HG03571 (cell line): Measurements from ENCODE around the gene BDKRB1.

ENCODE experiments used
- ATAC-seq: cut with Tn5 transposase; IDR thresholded peaks from one replicate; pipeline ENCODE4 v1.9.1; 2021; ENCODE audit not compliant: unreplicated experiment

BDKRB1 gene

DNA sequence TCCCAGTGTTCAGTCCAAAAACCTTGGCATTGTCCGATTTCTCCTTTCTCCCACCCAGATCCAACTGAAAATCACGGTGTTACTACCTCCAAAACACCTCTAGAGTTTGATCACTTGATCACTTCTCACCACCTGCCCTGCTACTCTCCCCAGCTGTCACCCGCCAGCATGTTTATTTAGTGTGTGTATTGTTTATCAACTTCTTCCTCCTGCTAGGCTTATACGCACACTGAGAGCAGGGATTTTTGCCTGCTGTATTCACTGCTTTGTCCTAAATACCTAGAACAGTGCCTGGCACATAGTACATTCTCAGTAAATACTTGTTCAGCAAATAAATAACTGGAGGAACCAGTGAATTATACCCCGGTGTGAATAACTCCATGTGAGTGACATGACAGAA lies 5.0 kb downstream of the BDKRB1 start:
- ATAC-seq: no peak

DNA sequence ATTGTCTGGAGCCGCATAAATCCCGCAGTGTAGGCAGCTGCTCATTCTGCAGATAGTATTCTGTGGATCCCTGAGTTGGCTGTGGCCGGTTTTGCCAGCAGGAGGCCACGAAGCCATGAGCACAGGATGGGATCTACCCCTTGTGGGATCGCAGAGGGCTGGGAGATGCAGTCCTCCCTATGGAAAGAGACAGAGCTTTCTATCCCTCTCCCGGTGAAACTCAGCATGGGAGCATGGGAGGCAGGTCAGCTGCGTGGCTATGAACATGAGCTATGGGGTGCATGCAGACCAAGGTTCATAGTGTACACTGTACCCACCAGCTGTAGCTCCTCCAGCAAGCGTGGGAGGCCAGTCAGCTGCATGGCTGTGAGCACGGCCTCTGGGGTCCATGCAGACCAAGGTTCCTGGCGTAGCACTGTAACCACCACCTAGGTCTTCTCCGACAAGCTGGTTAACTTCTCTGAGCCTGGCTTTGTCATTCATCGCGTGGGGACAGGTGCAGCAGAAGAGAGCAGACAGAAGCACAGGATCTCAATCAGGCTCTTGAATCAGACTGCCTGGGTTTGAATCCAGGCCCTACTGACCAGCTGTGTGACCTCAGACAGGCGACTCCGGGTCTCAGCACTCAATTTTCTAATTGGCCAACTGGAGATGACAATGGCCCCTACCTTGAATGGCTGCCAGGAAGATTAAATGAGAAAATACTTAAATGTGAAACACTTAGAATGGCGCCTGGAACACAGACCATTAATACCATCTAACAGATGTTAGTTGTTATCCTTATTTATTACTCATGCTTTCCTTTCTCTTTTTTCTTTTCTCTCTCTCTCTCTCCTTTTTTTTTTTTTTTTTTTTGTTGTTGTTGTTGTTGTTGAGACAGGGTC lies 6.0 kb downstream of the BDKRB1 start:
- no peak for ATAC-seq

- ATAC-seq: no peak
Measured at GRCh38 chr14:96263347-96264199, 7.6 kb downstream of the BDKRB1 start.

DNA sequence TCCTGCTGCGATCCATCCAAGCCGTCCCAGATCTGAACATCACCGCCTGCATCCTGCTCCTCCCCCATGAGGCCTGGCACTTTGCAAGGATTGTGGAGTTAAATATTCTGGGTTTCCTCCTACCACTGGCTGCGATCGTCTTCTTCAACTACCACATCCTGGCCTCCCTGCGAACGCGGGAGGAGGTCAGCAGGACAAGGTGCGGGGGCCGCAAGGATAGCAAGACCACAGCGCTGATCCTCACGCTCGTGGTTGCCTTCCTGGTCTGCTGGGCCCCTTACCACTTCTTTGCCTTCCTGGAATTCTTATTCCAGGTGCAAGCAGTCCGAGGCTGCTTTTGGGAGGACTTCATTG lies 8.2 kb downstream of the BDKRB1 start:
- no peak for ATAC-seq

- ATAC-seq: no peak
Measured at GRCh38 chr14:96264853-96265252, 8.8 kb downstream of the BDKRB1 start.

DNA sequence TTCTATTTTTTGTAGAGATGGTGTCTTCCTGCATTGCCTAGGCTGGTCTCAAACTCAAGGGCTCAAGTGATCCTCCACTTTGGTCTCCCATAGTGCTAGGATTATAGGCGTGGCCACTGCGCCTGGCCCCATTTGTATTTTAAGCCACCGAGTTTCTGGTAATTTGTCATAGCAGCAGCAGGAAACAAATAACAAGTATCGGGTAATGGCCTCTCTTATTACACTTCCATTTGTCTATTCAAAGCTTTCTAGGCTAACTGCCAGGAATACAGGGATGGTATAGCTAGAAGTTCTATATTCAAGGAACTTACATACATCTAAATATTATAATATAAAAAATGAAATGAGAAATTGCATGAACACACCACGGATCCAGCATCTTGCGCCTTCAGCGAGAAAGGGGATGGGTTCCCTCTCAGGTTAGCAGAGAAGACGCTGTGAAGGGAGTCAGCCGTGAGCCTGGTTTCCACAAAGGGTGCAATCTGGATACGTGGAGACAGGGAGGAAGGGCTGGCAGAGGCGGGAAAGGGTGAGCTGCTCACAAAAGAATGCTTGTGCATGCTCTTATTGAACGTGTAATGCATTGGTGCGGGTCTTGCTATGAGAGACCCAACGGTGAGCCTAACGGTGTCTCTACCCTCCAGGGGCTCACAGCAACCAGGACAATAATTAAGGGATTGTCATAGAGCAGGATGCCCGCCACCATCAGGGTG lies 9.5 kb downstream of the BDKRB1 start:
- no peak for ATAC-seq

GRCh38 chr14:96267336-96267735 lies 11.3 kb downstream of the BDKRB1 start:
- ATAC-seq: no peak

DNA sequence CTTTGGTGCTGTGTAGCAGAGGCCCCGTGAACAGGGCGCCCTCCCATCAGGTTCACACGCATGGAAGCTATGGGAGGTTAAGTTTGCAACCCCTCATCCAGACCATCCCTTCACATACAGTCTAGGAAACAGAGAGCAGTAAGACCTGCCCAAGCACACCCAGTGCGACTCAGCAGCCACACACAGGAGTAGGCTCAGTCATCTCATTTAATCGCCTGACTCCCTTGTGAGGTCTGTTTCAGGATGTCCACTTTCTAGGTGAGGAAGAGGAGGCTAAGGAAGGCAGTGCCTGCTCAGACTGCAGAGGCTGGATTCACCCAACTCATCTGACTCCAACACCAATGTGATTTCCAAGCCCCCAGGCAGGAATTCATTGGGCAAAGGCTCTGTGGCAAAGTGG lies 11.9 kb downstream of the BDKRB1 start:
- no peak for ATAC-seq

- no peak for ATAC-seq
Measured at GRCh38 chr14:96268431-96269358, 12.7 kb downstream of the BDKRB1 start.

GRCh38 chr14:96269359-96269710 lies 13.3 kb downstream of the BDKRB1 start:
- no peak for ATAC-seq

GRCh38 chr14:96270565-96271420 lies 14.8 kb downstream of the BDKRB1 start:
- no peak for ATAC-seq

GRCh38 chr14:96271421-96271762 lies 15.4 kb downstream of the BDKRB1 start:
- ATAC-seq: no peak

DNA sequence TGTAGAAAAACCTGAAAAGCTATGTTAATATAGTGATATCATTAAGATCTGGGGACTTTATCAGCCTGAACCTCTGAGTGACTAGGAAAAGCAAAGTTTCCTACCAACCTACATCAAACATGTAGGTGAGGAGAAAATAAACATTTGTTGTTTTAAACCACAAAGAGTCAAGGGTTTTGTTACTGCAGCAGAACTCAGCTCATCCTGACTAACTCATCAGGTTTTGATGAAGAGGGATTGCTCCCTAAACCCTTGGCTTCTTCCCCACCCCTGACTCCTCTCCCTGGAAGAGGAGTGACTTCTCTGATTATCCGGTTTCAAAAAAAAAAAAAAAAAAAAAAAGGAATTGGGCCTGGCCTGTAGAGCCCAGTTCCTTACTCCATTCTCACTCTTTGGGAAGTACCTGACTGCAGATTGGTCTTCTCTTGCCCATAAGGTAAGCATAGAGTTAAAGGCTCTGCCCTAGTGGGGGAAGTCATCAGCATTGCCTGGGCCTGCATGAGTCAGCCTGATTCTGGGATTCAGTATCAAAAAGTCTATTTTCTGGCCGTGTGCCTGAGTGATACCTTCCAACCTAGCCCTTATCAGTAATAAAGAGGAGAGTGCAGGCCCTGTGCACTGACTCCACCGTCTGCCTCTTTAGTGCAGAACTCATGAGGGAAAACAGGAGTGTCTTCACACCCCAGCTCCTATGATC lies 16.9 kb downstream of the BDKRB1 start:
- no peak for ATAC-seq

GRCh38 chr14:96273629-96274028 lies 17.6 kb downstream of the BDKRB1 start:
- ATAC-seq: no peak

DNA sequence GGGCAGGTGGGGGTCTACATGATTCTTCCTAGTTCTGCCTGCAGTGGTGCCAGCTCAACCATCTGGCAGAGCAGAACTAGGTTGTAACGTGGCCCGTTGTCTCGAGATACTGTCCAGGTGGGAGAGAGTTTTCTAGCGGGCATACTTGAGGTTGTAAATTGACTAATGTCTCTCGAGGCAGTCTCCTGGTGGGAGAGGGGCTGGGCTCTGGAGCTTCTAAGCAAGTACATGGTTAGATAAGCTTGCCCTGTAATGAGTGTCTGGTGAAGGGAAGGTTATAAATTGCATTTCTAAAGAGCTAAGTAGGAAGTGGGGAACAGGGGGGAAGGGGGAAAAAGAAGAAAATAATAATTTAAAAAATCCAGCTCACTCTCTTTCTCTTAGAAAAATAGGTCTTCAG lies 18.1 kb downstream of the BDKRB1 start:
- no peak for ATAC-seq

DNA sequence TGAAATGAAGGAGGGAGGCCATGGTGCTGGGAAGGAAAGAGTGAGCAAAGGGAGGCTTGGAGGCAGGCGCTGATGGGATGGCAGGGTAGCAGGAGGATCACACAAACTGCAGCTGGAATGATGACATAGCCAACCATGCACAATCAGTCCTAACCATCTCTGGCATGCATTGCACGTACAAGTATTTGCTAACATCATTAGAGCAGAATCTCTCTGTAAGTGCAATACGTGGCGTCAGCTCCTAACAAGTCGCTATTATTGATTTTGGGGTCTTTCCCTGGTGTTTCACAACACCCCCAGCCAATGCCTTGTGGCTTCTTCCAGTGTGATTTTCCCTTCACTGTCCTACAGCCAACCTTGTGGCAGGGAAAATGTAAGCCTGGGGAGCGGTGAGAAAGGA lies 18.5 kb downstream of the BDKRB1 start:
- no peak for ATAC-seq

- no peak for ATAC-seq
Measured at GRCh38 chr14:96275177-96276112, 19.4 kb downstream of the BDKRB1 start.

GRCh38 chr14:96277890-96278289 lies 21.9 kb downstream of the BDKRB1 start:
- no peak for ATAC-seq
